Stomach (tissue), 9 donors: Measurements from ENCODE around the gene TMEM253. TPM values are rescaled to one million over a fixed set of nuclear protein-coding genes. Genes with fewer than 3 reads are reported as not detected.
A peak's percentile ranks its signal among the peaks of the same experiment; 100 is the strongest.

Experiments
- DNase-seq, 2 donors: peaks; one replicate each; pipeline versions ENCODE4 v3.0.0 to v3.0.0-alpha.2; 2013 to 2019
- H3K27ac ChIP-seq, 5 donors: fragments of 200-600 bp in 4 of 5; sonication (generic) in 4 of 5; one replicate each; pipeline ENCODE4 v1.5.1; 2013 to 2019; ENCODE audit warnings: mild to moderate bottlenecking in 1 of 5, moderate library complexity in 1 of 5
- H3K27me3 ChIP-seq, 3 donors: fragments of 200-600 bp; sonication (generic); one replicate each; pipeline ENCODE4 v1.5.1; 2017 to 2019; ENCODE audit warnings: mixed run types in 1 of 3
- H3K36me3 ChIP-seq, 4 donors: fragments of 200-600 bp; sonication (generic); 1 replicate in 3 of 4; 2 replicates in 1 of 4; pipeline ENCODE4 v1.5.1; 2016 to 2019
- H3K4me1 ChIP-seq, 4 donors: fragments of 200-600 bp; sonication (generic); one replicate each; pipeline ENCODE4 v1.5.1; 2016 to 2019
- H3K4me3 ChIP-seq, 4 donors: fragments of 200-600 bp; sonication (generic) in 3 of 4; one replicate each; pipeline ENCODE4 v1.5.1; 2016 to 2019; ENCODE audit warnings: mild to moderate bottlenecking in 1 of 4
- H3K9me3 ChIP-seq, 4 donors: fragments of 200-600 bp; sonication (generic); one replicate each; pipeline ENCODE4 v1.5.1; 2016 to 2019
- EP300 ChIP-seq: sonication (generic); formaldehyde crosslinking; IDR thresholded peaks from one replicate; pipeline ENCODE4 v1.6.1; 2017; ENCODE audit warnings: antibody characterized with exemption
- POLR2A ChIP-seq, 4 donors: fragments of 450-650 bp; IDR thresholded peaks; one replicate each; pipeline ENCODE4 v1.6.1; 2016; ENCODE audit warnings: antibody characterized with exemption in 4 of 4, control low read depth in 2 of 4, mild to moderate bottlenecking in 1 of 4, moderate library complexity in 1 of 4
- POLR2AphosphoS5 ChIP-seq, 3 donors: sonication (generic); formaldehyde crosslinking; IDR thresholded peaks; one replicate each; pipeline ENCODE4 v1.6.1; 2016; ENCODE audit warnings: antibody characterized with exemption in 3 of 3
- WGBS, 5 donors: extraction: QIAGEN DNeasy Blood & Tissue Kit in 3 of 5; methylation state at CpG; one replicate each; pipeline versions ENCODE4 v1.1.5 to v1.1.7; 2013 to 2018; 5-methylcytosine and 5-hydroxymethylcytosine counted together
- intact Hi-C: fragments of 100-400 bp; cut with DNase I; formaldehyde crosslinking; loops from one replicate; pipeline ENCODE4 v1.15.1; 2023; ENCODE audit warnings: low total_unique reads
- polyA plus RNA-seq, 3 donors: library from polyadenylated mRNA; stranded (reverse); fragments of 200-250 nt; gene quantifications; one replicate each; pipeline ENCODE4 v1.2.3, GENCODE V29; 2013
- total RNA-seq, 5 donors: library from RNA; depleted of rRNA; stranded (reverse); fragments of >200 nt; gene quantifications; one replicate each; pipeline versions ENCODE4 v1.1.0 to v1.2.3, GENCODE V29; 2014 to 2016
- TF ChIP-seq, protein P1 (sequence below), 7 experiments: fragments of 450-650 bp in 4 of 7; fragments of 200-600 bp in 3 of 7; sonication (generic) in 3 of 7; IDR thresholded peaks; one replicate each; pipeline ENCODE4 v1.5.1; 2016 to 2019; ENCODE audit warnings: antibody characterized with exemption in 7 of 7, control low read depth in 2 of 7, mild to moderate bottlenecking in 1 of 7
- donor health status: healthy with polysubstance abuse.
- donor health status: Bipolar disorder and iron deficiency.
- donor health status: healthy.

TMEM253 gene
- total and polyA plus RNA-seq, 8 donors = 0.43 to 8.1 (median 1.1) TPM; not detected in 2

- Histone ChIP-seq H3K9me3 (no peaks in the 10 kb centered on the region), H3K4me3 (peak within 1 kb of the TSS; percentile 77 to 90 (median 80)), H3K27ac (peak within 1 kb of the TSS; percentile 86 to 94 (median 91)), H3K27me3 (peaks cover 0 to 19% (median 6%) of the 10 kb centered on the region in 3 donors), H3K36me3 (peaks cover 4 to 26% (median 18%) of the 10 kb centered on the region in 4 donors), H3K4me1 (peaks cover 37 to 53% (median 47%) of the 10 kb centered on the region in 4 donors)
- intact Hi-C loops = no loop called here
- WGBS, 5 donors = 0 to 1% (median 0%) methylated on average over 20 to 63 of the region's 63 CpGs
- DNase-seq = peak; percentile 74 to 86
- TF ChIP-seq POLR2AphosphoS5 (IDR thresholded peaks at IDR 0.05) (peak in 1 of 3 donors; percentile 24), EP300 (no peak), POLR2A (IDR thresholded peaks at IDR 0.05) (no peak)
- TF ChIP-seq, protein P1, sequence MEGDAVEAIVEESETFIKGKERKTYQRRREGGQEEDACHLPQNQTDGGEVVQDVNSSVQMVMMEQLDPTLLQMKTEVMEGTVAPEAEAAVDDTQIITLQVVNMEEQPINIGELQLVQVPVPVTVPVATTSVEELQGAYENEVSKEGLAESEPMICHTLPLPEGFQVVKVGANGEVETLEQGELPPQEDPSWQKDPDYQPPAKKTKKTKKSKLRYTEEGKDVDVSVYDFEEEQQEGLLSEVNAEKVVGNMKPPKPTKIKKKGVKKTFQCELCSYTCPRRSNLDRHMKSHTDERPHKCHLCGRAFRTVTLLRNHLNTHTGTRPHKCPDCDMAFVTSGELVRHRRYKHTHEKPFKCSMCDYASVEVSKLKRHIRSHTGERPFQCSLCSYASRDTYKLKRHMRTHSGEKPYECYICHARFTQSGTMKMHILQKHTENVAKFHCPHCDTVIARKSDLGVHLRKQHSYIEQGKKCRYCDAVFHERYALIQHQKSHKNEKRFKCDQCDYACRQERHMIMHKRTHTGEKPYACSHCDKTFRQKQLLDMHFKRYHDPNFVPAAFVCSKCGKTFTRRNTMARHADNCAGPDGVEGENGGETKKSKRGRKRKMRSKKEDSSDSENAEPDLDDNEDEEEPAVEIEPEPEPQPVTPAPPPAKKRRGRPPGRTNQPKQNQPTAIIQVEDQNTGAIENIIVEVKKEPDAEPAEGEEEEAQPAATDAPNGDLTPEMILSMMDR (IDR thresholded peaks at IDR 0.05) = no peak
Observed at GRCh38 chr14:21070083-21070609, 30.7 kb upstream of the TMEM253 start, which contains the start of gene ARHGEF40. ARHGEF40 (plus strand) TSS chr14:21070304; CDS start chr14:21070397, 93 bp downstream.

- H3K4me1 ChIP-seq = peaks cover 37 to 53% (median 47%) of the 10 kb centered on the region in 4 donors
- peak in 1 of 2 donors; percentile 78 for DNase-seq
- TF ChIP-seq EP300 = no peak
- no peak for TF ChIP-seq POLR2A (IDR thresholded peaks at IDR 0.05)
- TF ChIP-seq POLR2AphosphoS5 (IDR thresholded peaks at IDR 0.05) = no peak
- TF ChIP-seq, protein P1 (IDR thresholded peaks at IDR 0.05) = no peak
- 0 to 1% (median 0%) methylated on average over 17 to 23 of the region's 23 CpGs for WGBS, 5 donors
- intact Hi-C loops = no loop called here
- H3K9me3 ChIP-seq = no peaks in the 10 kb centered on the region
- H3K27ac ChIP-seq = peak overlapping the region; percentile 86 to 94 (median 91)
- peaks cover 10 to 32% (median 24%) of the 10 kb centered on the region in 4 donors for H3K36me3 ChIP-seq
- peaks cover 0 to 19% (median 6%) of the 10 kb centered on the region in 3 donors for H3K27me3 ChIP-seq
- H3K4me3 ChIP-seq = peak overlapping the region; percentile 77 to 90 (median 80)
Observed at GRCh38 chr14:21070610-21071224, 30.1 kb upstream of the TMEM253 start.

GRCh38 chr14:21071225-21072030 is 29.4 kb upstream of the TMEM253 start:
- H3K4me1 ChIP-seq = peaks cover 37 to 53% (median 47%) of the 10 kb centered on the region in 4 donors
- H3K27me3 ChIP-seq = peaks cover 0 to 19% (median 6%) of the 10 kb centered on the region in 3 donors
- intact Hi-C loops = no loop called here
- H3K4me3 ChIP-seq = peak overlapping the region; percentile 77 to 90 (median 80)
- peaks cover 16 to 39% (median 31%) of the 10 kb centered on the region in 4 donors for H3K36me3 ChIP-seq
- no peaks in the 10 kb centered on the region for H3K9me3 ChIP-seq
- 1 to 2% (median 1%) methylated on average over 25 to 37 of the region's 37 CpGs for WGBS, 5 donors
- H3K27ac ChIP-seq = peak overlapping the region; percentile 86 to 94 (median 91)
- TF ChIP-seq POLR2A (IDR thresholded peaks at IDR 0.05) (no peak), POLR2AphosphoS5 (IDR thresholded peaks at IDR 0.05) (peak in 2 of 3 donors; percentile 27 to 37)
- DNase-seq = peak; percentile 73 to 97

GRCh38 chr14:21072031-21072473 is 28.8 kb upstream of the TMEM253 start:
- intact Hi-C loops = no loop called here
- peaks cover 0 to 19% (median 6%) of the 10 kb centered on the region in 3 donors for H3K27me3 ChIP-seq
- no peaks in the 10 kb centered on the region for H3K9me3 ChIP-seq
- DNase-seq = peak in 1 of 2 donors; percentile 71
- H3K27ac ChIP-seq = peak overlapping the region in 4 of 5 donors; percentile 86 to 94 (median 92)
- 34 to 52% (median 47%) methylated on average over 4 of the region's 4 CpGs for WGBS, 5 donors
- peaks cover 37 to 53% (median 47%) of the 10 kb centered on the region in 4 donors for H3K4me1 ChIP-seq
- H3K4me3 ChIP-seq = peak overlapping the region; percentile 77 to 90 (median 80)
- TF ChIP-seq POLR2AphosphoS5 (IDR thresholded peaks at IDR 0.05) (no peak), EP300 (no peak), POLR2A (IDR thresholded peaks at IDR 0.05) (no peak)
- TF ChIP-seq, protein P1 (IDR thresholded peaks at IDR 0.05) = no peak
- H3K36me3 ChIP-seq = peaks cover 20 to 45% (median 37%) of the 10 kb centered on the region in 4 donors
